ENCODE measurements around the gene MED14.
"Not testable (repeated sequence)": the region's sequence is repeated elsewhere in the genome, so short reads cannot be mapped to it uniquely, and the experiment has no call there.

Gene MED14

DNA sequence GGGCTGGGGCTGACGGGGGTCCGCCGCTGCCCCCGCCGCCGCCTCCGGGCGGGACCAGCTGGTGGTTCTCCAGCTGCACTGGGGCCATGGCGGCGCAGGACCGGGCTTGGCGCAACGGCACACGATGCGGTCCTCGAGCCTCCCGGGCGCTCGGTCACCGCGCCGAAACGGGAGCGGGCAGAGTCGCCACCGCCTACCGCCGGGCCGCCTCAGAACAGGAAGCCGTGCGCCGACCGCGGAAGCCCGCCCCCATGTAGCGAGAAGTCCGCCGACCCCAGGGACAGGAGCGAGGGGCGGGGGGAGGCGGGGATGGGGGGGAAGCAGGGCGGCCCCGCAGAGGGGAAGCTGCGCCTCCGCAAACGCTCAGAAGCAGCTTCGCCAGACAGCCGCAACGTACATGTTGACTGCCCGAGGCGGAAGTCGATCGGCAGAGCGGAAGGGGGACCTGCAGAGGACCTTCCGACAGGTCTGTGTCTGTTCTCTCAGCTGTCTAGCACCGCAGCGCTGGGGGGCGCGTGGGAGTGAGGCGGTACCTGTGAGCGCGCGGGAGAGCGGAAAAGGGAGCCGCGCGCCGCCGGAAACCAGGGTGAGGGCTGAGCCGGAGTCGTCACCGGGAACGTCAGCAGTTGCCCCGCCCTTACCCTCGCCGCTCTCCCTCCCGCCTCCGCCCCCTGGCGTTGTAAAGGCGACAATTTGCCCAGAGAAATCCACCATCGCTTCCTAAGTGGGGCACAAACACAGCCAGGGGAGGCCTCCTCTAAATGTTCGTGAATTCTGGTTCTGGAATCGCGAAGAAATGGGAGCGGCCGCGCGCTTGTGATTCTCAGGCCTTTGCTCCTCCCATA lies at the start of gene MED14:
MED14 (minus strand) TSS at position 218 of the 845 bp plus-strand sequence; CDS start at position 88, 130 bp downstream.
- DNase-seq (ENCODE audit: low read depth in 2 of 2) = peak; percentile 82 to 98

DNA sequence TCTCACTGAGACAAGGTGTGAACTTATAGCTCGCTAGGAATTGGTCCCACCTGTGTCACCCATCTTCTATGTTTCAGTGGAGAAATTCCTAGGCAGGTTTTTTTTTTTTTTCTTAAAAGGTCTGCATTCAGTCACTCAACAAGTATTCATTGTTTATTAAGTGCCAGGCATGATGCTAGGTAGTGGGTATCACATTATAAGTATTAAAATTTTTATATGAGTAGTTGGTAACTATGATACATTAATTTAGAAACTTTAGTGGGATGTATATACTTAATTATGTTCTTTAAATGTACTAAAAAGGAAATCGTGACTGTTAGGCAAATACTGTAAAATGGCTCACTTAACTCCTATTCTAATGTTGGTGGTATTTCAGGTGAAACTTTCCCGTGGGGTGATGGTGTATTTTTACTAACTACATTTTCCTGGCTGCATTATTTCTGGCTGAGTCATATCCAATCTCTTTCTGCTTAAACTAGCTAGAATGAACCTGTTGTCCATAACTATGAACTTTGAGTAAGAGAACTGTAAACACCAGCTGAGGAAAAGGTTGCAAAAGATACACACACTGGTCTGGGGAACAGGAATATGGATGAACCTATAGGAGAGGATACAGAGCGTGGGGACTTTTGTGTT lies 49.3 kb upstream of the MED14 start:
- no peak for DNase-seq (ENCODE audit: low read depth in 2 of 2)

DNA sequence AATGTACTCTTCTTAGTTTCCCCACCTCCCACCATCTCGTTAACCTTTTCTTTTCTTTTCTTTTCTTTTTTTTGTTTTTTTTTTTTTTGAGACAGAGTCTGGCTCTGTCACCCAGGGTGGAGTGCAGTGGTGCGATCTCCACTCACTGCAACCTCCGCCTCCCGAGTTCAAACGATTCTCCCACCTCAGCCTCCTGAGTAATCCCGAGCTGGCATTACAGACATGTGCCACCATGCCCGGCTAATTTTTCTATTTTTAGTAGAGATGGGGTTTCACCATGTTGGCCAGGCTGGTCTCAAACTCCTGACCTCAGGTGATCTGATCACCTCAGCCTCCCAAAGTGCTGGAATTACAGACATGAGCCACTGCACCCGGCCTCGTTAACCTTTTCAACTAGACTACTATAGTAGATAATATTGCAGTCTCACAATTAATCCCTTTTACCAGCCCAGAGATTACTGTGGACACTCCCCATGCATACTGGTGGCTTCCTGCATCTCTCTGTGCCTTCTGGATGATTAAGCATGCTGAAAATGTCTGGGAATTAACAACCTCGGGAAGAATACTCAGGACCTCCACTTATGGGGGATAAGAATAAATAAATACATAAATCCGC lies 47.4 kb upstream of the MED14 start:
- DNase-seq (ENCODE audit: low read depth in 2 of 2) = not testable (repeated sequence)

DNA sequence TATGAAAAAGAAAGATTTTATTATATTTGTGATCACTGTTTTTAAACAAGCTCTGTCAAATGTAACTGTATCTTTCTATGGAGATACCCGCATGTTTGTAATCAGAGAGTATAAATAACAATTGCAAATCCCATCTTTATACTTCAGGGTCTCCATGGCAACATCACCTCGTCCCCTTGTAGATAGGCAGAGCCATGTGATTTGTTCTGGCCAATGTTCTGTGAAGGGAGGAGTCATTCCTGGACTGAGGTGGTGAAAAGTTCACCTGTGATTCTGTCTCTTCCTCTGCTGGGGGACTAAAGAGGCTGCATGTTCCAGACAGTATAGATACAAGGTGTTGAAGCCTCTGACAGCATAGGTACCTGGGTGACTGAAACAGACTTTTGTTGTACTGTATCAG lies 45.6 kb upstream of the MED14 start:
- DNase-seq (ENCODE audit: low read depth in 2 of 2) = no peak

DNA sequence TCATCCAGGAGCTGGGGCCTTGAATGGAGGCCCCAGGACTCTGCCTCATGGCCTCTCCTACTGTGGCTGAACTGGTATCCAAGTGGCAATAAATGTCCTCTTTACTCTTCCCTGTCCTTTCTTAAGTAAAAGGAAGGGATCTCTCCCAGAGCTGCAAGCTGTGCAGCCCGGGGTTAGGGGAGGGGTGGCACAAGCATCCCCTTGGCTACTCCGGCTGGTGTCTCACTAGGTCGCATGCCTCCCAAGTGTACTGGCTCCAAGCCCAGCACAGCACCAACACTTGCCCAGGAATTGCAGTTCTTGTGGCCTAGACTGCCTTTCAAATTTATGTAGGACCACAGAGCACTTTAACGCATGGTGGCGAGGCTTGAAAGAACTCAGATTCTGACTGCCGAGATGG lies 44.7 kb upstream of the MED14 start:
- DNase-seq (ENCODE audit: low read depth in 2 of 2) = no peak

DNA sequence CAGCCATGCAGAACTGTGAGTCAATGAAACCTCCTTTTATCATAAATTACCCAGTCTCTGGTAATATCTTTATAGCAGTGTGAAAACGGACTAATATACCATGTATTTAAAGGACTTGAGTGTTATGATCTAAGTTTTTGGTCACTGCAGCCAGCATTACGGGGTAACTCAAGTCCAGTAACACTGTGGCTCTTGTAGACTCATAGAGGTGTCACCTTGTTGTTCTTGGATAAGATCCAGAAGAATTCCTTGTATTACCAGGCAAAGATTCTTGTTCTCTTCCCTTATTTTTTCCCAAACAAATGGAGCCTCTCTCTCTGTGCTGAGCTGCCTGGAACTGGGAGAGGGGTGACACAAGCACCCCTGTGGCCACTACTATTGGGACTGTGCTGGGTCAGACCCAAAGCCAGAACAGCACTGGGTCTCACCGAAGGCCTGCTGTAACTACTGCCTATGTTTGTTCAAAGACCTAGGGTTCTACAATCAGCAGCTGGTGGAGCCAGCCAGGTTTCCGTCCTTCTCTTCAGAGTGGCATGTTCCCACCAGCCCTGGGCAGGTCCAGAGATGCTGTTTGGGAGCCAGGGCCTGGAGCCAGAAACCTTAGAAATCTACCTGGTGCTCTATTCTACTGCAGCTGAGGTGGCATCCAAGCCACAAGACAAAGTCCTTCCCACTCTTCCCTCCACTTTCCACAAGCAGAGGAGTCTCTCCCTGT lies 43.7 kb upstream of the MED14 start:
- no peak for DNase-seq (ENCODE audit: low read depth in 2 of 2)

DNA sequence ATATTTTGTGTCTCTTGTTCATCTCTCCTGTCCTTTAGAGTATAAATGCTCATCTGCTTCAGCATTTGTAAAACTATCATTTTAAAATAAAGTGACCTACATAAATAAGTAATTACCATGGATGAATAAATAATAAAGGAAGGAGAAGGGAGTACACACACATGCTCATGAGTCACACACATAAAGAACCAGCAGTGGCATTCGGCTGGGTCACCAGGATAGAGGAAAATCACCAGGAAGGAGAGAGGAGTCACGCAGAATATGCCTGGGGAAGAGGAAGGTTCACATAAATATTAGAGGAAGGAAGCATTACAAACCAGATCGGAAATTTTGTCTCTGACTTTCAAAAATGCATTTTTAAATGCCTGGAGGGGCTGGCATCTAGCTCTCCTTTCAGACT lies 38.5 kb upstream of the MED14 start:
- no peak for DNase-seq (ENCODE audit: low read depth in 2 of 2)

DNA sequence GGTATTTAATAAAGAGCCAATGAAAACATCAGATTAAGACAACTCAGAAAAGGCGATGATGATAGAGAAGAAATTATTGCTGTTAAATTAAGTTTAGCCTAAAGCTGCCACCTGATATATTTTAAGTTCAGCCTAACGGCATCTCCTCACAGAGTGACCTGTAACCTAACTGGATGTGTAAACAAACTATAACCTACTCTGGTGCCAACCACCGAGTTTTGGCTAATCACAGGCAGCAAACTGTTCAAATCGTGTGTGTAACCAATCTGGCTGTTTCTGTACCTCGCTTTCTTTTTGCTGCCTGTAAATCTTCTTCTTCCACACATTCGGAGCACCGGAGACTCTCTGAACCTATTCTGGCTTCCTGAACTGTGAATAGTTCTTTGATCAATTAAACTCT lies 37.8 kb upstream of the MED14 start:
- DNase-seq (ENCODE audit: low read depth in 2 of 2) = no peak

DNA sequence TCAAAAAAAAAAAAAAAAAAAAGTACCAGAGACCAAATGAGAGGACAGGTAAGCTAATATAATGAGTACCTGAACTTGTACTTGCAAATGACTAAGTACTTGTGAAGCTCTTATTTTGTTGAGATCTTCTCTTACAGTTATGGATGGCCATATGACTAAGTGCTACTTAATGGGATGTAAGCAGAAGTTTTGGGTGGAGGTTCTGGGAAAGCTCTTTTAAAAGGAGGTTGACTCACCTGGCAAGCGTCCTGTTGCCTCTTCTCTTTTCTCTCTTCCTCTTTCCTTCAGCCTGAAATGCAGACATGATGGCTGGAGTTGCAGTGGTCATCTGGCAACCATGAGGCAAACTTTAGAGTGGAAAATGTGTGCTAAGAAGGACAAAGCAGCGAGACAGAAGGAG lies 36.9 kb upstream of the MED14 start:
- DNase-seq (ENCODE audit: low read depth in 2 of 2) = no peak

DNA sequence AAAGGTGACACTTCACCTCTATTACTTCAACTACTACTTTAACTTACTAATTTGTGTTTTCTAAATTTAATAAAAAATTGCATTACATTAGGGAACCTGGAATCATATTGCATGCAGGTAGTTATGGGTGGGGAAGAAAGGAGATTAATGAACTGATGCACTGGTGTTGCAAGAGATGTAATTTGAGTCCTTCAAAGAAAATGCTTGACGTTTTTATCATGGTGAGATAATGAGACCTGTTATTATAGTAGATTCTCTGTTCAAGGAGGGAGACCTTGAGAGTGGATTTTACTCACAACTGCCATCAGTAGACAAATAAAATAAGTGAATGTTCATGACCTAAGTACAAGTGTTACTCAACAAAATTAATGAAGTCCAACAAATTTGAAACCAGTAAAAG lies 26.4 kb upstream of the MED14 start:
- no peak for DNase-seq (ENCODE audit: low read depth in 2 of 2)

DNA sequence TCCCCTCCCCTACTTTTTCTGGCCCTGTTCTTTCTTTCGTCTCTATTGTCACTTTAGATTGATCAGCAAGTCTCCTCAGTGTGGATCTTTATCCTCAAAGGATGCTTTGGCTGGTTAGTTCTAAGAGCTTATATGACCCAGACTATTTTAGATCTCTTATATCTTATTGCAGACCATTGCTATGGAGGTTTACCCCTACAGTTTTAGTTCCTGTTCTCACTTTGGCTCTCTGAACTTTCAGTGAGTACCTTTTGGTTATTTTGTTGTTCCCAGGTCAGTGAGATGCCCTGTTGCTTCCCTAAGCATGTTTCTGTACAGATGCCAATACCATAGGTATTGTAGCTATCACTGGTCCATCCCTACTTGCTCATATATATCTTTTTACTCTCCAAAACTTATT lies 24.0 kb upstream of the MED14 start:
- no peak for DNase-seq (ENCODE audit: low read depth in 2 of 2)

DNA sequence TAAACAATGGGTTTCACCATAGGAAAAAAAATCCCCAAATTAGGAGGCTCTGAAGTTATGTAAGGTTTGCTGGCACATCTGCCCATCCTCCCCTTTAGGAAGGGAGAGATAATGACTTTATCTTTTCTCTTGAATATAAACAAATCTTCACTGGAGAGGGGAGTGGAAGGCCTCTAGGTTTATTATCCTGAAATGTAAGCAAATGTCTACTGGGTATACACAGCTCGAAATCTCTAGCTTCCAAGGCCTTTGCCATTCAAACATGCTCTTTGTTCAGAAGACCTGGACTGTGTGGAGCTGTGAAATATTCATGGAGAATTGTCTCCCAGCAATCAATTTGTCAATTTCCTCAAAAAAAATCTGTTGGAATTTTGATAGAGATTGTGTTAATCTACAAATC lies 21.7 kb upstream of the MED14 start:
- no peak for DNase-seq (ENCODE audit: low read depth in 2 of 2)

DNA sequence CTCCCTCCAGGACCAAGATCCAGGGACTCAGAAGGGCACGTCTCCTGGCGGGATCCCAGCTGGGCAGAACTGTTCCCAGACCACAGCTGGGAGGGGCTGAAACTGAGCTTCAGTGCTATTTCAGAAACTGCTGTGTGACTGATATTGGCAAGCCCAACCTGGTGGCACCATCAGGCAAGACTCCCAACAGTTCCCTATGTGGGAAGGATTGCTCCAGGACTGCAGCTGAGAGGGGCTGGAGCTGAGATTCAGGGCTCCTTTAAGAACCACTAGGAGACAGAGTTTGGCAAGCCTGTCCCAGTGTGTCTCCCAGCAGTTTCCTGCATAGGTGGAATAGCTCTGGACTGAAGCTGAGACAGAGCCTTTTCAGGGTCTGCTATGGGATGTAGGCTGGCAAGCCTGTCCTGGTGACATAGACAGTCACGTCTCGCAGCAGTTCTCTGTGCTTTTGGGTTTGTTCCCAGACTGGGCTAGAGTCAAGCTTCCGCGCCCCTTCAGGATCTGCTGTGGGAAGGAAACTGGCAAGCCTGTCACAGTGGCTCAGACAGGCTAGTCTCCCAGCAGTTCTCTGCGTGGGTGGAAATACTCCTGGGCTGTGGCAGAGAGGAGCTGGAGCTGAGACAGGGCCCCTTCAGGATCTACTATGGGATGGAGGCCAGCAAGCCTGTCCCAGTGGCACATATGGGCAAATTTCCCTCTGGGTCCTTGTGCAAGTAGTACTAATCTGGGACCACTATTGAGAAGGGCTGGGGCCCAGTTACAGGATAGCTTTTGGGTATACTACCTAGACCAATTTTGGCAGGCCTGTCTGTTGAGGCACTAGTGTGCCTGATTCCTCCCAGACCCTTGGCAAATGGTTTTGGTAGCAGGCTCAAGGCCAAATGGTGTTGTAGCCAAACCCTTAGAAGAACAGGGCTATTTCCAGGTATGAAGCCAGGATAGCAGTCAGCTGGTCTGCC lies 20.2 kb upstream of the MED14 start:
- DNase-seq (ENCODE audit: low read depth in 2 of 2) = no peak

DNA sequence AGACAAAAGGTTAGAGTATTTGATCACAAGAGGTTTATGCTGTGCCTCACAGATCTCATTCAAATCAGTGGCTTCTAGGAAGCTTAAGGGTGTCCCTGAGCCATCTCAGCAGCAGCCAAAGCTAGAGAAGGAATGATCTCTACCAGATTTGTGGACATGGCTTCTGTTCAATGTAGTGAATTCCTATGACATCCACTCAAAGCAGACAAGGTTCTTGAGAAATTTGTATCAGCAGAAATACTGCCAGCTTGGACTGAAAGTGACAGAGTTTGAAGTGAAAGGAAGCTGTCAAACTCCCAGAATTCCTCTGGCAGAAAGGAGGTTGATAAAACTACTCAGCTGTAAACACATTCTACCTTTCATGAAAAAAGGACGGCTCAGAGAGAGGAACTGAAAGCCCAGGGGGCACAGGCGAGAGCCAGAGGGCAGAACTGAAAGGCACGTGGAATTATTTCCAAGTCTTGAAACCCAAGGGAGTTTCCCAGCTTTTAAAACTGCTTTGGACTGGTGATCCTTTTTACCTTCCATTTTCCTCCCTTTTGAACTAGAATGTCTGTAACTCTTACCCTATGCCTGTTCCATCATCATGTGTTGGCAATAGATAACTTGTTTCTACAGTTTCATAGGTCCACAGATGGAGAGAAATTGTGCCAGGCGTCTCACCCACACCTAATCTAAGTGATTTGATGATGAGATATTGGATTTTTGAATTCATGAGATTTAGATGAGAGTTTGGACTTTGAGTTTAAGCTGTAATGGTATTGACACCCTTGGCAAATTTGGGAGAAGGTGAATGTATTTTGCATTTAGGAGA lies 14.5 kb upstream of the MED14 start:
- no peak for DNase-seq (ENCODE audit: low read depth in 2 of 2)

DNA sequence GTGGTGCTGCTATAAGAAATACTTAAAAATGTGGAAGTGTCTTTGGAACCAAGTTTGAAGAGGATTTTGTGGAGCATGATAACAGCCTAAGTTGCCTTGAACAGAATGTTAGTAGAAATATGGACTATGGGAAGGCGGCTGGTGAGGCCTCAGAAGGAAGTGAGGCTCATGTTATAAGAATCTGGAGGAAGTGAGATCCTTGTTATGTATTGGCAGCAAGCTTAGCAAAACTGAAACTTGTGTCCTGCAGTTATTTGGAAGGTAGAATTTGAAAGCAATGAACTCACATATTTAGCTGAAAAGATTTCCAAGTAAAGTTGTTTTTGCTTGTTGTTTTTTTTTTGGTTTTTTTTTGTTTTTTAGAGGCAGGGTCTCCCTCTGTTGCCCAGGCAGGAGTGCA lies 13.6 kb upstream of the MED14 start:
- no peak for DNase-seq (ENCODE audit: low read depth in 2 of 2)

DNA sequence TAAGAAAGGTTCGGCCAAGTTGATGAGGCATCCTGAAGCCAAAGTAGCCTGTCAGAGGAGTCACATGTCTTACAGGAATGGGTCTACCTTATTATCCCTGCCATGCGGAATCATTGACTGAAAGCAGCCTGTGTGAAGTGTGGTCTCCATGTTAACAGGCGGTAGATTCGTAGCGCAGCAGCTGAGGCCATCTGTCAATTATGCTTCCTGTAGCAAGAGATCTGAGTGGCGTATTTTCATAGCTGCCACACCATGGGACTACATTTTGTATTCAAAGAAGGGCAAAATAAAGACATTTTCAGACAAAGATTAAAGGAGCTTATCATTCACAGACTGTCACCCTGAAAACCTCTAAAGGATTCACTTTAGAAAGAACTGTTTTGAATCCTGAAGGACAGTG lies 11.2 kb upstream of the MED14 start:
- DNase-seq (ENCODE audit: low read depth in 2 of 2) = no peak

DNA sequence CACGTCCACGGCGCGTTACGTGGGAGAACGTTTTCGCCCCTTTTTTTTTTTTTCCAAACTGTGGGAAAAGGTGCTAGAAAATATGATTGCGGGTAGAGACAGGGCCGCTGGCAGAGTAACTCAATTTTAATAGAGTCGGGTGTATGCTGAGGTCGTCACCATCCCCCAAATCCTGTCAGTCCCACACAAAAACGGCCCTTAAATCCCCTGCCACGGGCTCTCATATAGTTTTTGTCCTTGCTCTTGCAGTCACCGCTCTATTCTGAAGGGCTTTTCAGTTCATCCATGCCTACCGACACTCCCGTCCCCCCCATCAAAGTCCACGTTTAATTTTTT lies 796 bp upstream of the MED14 start:
- DNase-seq (ENCODE audit: low read depth in 2 of 2) = no peak

DNA sequence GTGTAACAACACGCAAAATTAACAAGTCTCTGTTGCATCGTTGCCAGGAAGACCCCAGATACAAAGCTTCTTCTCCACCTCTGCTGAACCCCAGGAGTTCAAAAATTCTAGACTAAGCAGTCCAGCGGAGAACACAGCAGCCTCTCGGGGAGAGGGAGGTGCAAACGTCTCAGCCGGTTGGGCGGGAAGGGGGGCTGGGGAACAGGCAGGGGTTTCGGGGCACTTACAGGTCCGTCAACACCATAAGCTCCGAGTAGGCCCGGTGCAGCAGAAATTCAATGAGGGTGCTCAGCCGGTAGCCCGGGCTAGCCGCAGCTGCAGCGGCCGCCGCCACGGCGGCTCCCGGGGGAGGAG lies 394 bp downstream of the MED14 start:
- DNase-seq (ENCODE audit: low read depth in 2 of 2) = no peak

DNA sequence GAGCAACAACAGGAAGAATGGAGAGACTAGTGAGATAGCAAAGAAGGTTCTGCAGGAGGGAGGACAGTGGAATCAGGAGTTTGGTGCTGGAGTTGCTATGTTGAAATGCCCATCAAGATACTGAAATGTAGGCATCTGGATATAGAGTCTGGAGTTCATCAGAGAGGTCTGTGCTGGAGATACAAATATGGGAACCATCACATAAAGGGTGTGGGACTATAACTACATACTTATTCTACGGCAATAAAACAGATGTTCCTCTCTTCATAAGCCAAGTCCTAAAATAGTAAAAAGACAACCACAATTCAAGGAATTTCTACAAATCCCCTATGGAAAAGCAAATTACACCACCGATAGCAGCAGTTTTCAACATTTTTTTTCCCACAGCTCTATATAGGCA lies 1.6 kb downstream of the MED14 start:
- DNase-seq (ENCODE audit: low read depth in 2 of 2) = no peak

DNA sequence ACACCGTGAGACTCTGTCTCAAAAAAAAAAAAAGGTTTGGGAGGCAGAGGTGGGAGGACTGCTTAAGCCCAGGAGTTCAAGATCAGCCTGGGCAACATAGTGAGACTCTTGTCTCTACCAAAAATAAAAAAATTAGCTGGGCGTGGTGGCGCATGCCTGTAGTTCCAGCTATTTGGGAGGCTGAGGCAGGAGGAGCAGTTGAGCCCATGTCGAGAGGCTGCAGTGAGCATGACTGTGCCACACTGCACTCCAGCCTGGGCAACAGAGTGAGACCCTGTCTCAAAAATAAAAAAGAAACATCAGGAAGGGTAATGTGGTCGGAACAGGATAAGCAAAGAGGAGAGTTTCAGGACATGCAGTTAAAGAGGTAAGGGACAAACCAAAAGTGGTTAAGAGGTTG lies 2.8 kb downstream of the MED14 start:
- not testable (repeated sequence) for DNase-seq (ENCODE audit: low read depth in 2 of 2)
